Measurements from ENCODE around the gene IFRD2. TPM values are rescaled to one million over a fixed set of nuclear protein-coding genes. Genes with fewer than 3 reads are reported as not detected.

Gene IFRD2, protein sequence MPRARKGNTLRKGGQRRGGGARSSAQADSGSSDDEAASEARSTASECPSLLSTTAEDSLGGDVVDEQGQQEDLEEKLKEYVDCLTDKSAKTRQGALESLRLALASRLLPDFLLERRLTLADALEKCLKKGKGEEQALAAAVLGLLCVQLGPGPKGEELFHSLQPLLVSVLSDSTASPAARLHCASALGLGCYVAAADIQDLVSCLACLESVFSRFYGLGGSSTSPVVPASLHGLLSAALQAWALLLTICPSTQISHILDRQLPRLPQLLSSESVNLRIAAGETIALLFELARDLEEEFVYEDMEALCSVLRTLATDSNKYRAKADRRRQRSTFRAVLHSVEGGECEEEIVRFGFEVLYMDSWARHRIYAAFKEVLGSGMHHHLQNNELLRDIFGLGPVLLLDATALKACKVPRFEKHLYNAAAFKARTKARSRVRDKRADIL
- 100 to 1,000 TPM in 1 of 2 donors, 10 to 100 TPM in 1; 84.2 to 225 TPM for total RNA-seq

DNA sequence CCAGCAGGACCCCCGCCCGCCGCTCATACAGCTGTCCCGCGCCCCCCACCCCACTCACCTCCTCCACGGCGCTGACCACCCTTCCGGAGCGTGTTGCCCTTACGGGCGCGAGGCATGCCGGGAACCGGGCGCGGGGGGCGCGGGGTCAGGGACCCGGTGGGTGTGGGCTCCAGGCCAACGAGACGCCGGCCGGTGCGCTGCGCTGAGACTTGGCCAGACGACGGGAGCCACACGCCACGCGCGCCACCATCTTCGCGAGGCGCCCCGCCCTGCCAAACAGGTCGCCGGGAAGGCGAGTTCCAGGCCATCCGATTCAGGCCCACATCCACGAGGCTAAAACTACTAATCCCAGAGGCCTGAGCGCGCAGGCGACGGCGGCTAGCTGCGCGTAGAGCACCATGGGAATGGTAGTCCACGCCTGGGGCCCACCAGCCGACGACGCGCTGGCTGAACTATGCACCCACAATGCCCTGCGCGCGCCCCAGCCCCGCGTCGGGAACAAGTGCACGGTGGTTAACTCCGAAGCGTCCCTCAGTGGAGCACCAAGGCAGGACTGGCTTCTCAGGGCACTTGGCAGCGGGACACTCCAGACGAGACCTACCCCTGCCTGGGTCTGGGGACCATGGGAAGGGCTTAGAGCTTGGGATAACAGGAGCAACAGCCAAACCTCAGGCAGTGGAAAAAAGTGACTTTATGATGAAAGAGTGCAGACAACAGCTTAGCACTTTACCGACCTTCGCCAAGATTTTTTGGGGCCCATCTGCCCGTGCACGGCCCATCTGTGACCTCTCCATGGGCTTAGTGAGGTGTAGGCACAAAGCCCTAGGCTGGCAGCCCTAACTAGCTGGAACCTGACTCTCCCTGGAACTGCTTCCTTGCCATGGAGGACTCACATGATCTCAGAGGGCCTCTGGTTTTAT is at the start of gene IFRD2:
IFRD2 (minus strand) TSS at position 271 of the 920 bp plus-strand sequence; CDS start at position 116, 155 bp downstream.
- Mint-ChIP-seq H3K9me3 (no peaks in the 10 kb centered on the region), H3K27ac (peak within 1 kb of the TSS; percentile 70 to 92), H3K27me3 (no peaks in the 10 kb centered on the region), H3K4me3 (peak within 1 kb of the TSS; percentile 89), H3K4me1 (ENCODE audit: low read depth in 2 of 2) (peaks cover 12 to 17% of the 10 kb centered on the region in 2 donors), H3K36me3 (no peaks in the 10 kb centered on the region)
- DNase-seq (ENCODE audit: low spot score) (peak; percentile 97), ATAC-seq (peak; percentile 98 to 99)

DNA sequence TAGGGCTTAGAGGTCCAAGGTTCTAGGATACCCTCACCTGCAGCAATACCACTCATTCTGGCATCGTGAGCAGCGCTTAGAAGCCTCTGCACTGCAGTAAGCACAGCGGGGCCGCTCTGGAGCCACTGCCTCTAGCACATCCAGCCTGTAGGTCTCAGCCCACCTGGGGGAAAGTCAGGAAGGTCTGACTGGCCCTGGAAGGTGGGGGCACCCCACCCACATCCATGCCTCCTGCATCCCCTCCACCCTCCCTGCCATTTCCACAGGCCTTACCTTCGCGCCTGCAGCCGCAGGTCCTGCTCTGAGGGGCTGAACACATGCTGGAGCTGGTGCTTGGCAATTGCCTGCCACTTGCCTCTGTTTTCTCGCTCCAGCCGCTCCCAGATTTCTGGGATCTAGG is 49.3 kb upstream of the IFRD2 start:
- peaks cover 2% of the 10 kb centered on the region for H3K36me3 Mint-ChIP-seq

DNA sequence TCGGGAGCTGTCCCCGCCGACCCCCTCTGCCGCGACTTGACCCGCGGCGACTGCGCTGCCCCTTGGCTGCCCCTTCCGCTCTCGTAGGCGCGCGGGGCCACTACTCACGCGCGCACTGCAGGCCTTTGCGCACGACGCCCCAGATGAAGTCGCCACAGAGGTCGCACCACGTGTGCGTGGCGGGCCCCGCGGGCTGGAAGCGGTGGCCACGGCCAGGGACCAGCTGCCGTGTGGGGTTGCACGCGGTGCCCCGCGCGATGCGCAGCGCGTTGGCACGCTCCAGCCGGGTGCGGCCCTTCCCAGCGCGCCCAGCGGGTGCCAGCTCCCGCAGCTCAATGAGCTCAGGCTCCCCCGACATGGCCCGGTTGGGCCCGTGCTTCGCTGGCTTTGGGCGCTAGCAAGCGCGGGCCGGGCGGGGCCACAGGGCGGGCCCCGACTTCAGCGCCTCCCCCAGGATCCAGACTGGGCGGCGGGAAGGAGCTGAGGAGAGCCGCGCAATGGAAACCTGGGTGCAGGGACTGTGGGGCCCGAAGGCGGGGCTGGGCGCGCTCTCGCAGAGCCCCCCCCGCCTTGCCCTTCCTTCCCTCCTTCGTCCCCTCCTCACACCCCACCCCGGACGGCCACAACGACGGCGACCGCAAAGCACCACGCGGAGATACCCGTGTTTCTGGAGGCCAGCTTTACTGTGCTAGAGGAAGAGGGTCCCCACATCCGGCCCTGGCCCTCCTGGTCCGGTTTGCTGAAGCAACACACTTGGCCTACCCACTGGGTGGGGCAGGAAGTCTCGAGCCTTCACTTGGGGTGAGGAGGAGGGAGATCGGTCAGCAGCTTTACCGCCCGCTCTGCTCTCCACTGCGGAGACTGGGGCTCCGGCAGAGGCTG is 48.5 kb upstream of the IFRD2 start, which contains the start of gene RASSF1:
RASSF1 (minus strand) TSS at position 389 of the 882 bp plus-strand sequence; CDS start at position 358, 31 bp downstream.
- peak; percentile 58 to 64 for ATAC-seq
- Mint-ChIP-seq H3K4me1 (ENCODE audit: low read depth in 2 of 2) (peaks cover 41 to 59% of the 10 kb centered on the region in 2 donors), H3K9me3 (no peaks in the 10 kb centered on the region), H3K4me3 (peak within 1 kb of the TSS; percentile 97), H3K27me3 (no peaks in the 10 kb centered on the region), H3K36me3 (peaks cover 7% of the 10 kb centered on the region), H3K27ac (peak within 1 kb of the TSS; percentile 97)
- DNase-seq (ENCODE audit: low spot score): peak; percentile 90

More for the DNA sequence above, 49.3 kb upstream of the IFRD2 start:
- Mint-ChIP-seq H3K4me3 (peak overlapping the region; percentile 83), H3K27me3 (no peaks in the 10 kb centered on the region), H3K27ac (peak overlapping the region in 1 of 2 donors; percentile 97), H3K9me3 (no peaks in the 10 kb centered on the region), H3K4me1 (ENCODE audit: low read depth in 2 of 2) (peaks cover 38 to 55% of the 10 kb centered on the region in 2 donors)
- ATAC-seq (no peak), DNase-seq (ENCODE audit: low spot score) (no peak)

DNA sequence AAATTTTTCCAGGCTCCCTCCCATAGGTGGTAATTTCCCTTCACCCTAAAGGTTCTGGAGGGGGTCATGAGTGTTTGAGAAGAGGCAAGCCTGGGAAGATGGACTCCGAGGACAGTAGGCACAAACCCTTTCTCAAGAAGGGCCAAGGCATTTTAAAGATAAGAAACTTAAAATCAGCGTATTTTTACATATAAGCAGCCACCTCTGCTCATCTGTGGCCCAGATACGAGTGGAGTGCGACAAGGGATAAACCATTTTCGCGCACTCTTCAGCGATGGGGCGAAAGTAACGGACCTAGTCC is 47.9 kb upstream of the IFRD2 start:
- Mint-ChIP-seq H3K36me3 (peaks cover 7% of the 10 kb centered on the region), H3K9me3 (no peaks in the 10 kb centered on the region), H3K27me3 (no peaks in the 10 kb centered on the region), H3K4me3 (peak overlapping the region; percentile 97), H3K27ac (peak overlapping the region; percentile 97), H3K4me1 (ENCODE audit: low read depth in 2 of 2) (peaks cover 46 to 64% of the 10 kb centered on the region in 2 donors)
- DNase-seq (ENCODE audit: low spot score) (no peak), ATAC-seq (no peak)

DNA sequence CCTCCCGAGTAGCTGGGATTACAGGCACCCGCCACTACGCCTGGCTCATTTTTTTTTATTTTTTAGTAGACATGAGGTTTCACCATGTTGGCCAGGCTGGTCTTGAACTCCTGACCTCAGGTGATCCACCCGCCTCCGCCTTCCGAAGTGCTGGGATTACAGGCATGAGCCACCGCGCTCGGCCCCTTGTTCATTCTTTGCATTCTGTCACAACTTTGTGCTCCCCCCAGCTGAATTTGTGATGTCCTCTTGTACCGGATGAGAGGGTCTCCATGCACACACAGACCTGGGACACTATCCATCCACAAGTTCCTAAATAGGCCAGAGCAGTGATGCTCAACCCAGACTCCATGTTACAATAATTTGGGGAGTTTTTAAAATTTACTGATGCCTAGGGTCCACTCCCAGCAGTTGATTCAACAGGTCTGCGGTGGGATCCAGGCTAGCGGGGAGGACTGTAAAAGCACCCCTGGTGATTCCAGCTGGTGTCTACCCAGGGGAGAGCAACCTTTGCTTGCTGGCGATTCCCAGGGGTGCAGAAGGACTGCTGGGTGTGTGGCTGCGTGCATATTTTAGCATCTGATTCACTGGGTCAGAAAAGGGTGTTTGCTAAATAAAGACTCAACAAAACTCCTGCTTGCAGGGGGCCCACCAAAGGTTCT is 47.4 kb upstream of the IFRD2 start:
- ATAC-seq (no peak), DNase-seq (ENCODE audit: low spot score) (no peak)
- Mint-ChIP-seq H3K4me1 (ENCODE audit: low read depth in 2 of 2) (peaks cover 47 to 62% of the 10 kb centered on the region in 2 donors), H3K27me3 (no peaks in the 10 kb centered on the region), H3K9me3 (no peaks in the 10 kb centered on the region), H3K36me3 (peaks cover 7% of the 10 kb centered on the region), H3K27ac (peak overlapping the region; percentile 97), H3K4me3 (peak overlapping the region; percentile 97)

DNA sequence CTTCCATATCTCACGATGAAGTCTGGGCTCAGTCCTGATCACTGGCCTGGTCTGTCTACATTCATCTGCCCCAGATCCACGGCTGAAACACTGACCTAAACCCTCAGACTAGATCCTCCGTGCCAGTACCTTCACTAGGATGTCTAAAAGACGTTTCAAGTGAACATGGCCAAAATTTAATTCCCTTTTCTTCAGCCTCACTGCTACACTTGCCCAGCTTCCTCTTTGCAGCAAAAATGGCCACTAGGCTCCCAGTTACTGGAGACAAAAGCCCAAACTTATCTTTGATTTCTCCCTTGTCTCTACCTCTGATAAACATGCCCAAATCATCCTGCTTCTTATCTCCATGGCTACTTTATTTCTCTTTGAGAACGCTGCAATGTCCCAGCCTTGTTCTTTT is 46.7 kb upstream of the IFRD2 start:
- peaks cover 7% of the 10 kb centered on the region for H3K36me3 Mint-ChIP-seq
- peak overlapping the region; percentile 97 for H3K27ac Mint-ChIP-seq
- no peaks in the 10 kb centered on the region for H3K9me3 Mint-ChIP-seq
- ATAC-seq (no peak), DNase-seq (ENCODE audit: low spot score) (no peak)
- H3K4me3 Mint-ChIP-seq: peak overlapping the region; percentile 97
- peaks cover 54 to 67% of the 10 kb centered on the region in 2 donors for H3K4me1 Mint-ChIP-seq (ENCODE audit: low read depth in 2 of 2)
- H3K27me3 Mint-ChIP-seq: no peaks in the 10 kb centered on the region

DNA sequence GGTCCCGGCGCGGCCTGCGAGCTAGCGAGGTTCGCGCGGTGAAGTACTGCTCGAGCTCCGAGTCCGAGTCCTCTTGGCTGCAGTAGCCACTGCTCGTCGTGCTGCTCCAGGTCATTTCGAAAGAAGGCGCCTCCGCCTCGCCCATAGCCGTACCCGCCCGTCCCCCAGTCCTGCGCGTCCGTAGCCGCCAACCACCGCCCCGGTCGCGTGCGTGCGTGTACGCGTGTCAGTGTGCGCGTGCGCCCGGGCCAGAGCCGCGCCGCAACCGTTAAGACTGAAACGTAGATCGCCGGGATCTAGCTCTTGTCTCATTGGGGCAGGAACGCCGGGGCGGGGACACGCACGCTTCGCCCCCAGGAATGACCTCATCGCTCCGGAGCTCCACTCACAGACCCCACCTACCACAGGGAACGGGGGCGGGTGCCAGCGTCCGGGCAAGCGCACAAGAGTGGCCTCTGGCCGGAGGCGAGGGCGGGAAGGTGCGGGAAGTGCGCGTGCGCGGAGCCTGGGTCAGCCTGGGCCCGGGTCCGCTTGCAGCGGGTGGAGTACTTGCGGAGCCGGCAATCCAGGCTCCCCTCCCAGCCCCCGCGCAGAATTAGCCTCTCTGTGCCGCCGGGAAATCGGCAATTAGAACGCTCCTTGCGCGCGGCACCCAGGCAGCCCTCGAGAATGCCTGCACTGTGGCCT is 45.1 kb upstream of the IFRD2 start:
- DNase-seq (ENCODE audit: low spot score) (peak; percentile 99), ATAC-seq (peak; percentile 85 to 93)
- H3K36me3 Mint-ChIP-seq: peaks cover 7% of the 10 kb centered on the region
- peaks cover 59 to 67% of the 10 kb centered on the region in 2 donors for H3K4me1 Mint-ChIP-seq (ENCODE audit: low read depth in 2 of 2)
- no peaks in the 10 kb centered on the region for H3K27me3 Mint-ChIP-seq
- no peaks in the 10 kb centered on the region for H3K9me3 Mint-ChIP-seq
- peak overlapping the region; percentile 97 for H3K27ac Mint-ChIP-seq
- peak overlapping the region; percentile 97 for H3K4me3 Mint-ChIP-seq

DNA sequence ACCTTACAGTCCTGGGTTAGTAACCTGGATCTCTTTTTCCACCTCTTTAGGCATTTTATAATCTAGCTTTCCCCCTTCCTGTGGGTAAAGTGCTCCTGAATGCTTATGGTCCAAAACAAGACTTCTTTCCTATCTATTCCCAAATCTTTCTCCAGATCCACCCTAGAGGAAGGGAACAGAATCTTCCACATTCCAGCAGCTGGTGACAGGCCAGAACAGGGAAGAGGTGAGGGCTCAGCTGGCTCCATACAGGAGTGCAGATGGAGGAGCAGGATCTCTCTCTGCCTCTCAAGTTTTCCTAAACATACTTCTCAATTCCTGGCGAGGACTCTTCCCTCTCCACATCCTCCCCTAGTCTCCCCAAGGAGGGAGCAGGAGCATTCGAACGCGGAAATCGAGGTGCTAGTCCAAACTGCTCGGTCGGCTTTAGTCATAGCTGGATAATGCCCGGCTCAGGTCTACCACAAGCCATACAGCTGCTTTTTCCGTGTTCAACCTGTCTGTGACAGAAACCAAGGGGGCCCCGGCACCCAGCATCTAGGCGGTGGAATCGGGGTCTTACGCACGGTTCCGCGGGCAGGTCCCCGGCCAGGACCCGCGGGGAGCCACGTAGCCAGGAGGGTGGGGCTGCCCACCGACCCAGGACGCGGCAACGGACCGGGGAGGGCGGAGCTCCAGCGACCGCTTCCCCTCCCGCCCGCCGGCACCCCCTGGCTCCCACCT is 44.4 kb upstream of the IFRD2 start:
- DNase-seq (ENCODE audit: low spot score) (no peak), ATAC-seq (peak in 1 of 2 donors; percentile 45)

DNA sequence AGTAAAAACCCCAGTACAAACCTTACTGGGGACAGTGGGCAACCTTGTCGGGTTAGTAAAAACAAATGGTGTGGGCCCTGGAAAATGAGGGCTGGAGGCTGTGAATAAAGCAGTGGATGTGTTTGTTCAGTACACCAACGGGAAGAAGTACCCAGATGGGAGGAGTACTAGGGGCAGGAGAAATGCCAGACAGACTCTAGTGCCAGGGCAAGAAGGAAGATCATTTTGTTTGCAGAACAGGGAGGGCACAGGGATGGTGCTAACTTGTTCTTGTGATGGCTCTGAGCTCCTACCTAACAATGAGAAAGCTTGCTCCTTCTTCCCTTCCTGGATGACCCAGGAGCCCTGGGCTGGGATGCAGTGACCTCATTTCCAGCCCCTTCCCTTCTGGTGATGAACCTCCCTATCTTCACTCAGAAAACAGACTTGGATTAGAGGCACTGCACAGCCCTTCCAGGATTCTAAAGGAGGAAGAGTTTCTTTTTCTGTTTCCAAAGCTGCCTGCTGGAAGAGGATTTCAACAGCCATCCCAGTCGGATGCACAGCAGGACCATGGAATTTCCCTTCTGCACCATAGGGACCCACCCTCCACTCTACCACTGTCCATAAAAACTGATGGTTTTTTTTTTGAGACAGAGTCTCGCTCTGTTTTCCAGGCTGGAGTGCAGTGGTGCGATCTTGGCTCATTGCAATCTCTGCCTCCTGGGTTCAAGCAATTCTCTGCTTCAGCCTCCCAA is 42.3 kb upstream of the IFRD2 start:
- Mint-ChIP-seq H3K36me3 (peaks cover 7% of the 10 kb centered on the region), H3K4me3 (peak overlapping the region; percentile 97), H3K9me3 (no peaks in the 10 kb centered on the region), H3K27me3 (no peaks in the 10 kb centered on the region), H3K27ac (peak overlapping the region; percentile 97), H3K4me1 (ENCODE audit: low read depth in 2 of 2) (peaks cover 46 to 49% of the 10 kb centered on the region in 2 donors)
- no peak for ATAC-seq
- DNase-seq (ENCODE audit: low spot score): no peak

More for the DNA sequence above, 44.4 kb upstream of the IFRD2 start:
- Mint-ChIP-seq H3K36me3 (peaks cover 7% of the 10 kb centered on the region), H3K4me1 (ENCODE audit: low read depth in 2 of 2) (peaks cover 59 to 64% of the 10 kb centered on the region in 2 donors), H3K4me3 (peak overlapping the region; percentile 97), H3K27me3 (no peaks in the 10 kb centered on the region), H3K27ac (peak overlapping the region; percentile 97), H3K9me3 (no peaks in the 10 kb centered on the region)

DNA sequence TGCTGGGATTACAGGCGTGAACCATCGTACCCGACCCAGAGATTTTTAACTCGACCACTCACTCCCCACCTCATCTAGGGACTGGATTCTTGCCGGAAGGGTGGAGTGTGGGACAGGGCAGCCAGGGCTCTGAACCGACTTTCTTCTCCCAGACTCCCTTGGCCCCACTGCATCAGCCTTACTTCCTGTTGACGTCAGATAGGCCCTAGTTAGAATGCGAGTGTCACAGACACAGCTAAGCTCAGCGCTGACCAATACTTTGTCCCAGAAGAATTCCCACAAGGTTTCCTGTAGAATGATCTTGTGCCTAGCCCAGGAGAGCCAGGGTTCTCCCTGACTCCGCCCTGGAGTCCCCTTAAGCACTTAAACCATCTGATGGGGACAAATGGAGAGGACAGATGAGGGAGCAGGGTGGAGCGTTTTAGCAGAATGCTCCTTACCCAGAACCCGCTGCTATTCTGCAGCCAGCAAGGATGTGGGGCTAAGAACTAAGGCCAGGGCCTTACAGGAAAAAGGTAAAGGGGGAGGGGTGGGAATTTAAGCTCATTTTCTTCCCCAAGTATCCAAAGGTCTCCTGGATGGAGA is 41.6 kb upstream of the IFRD2 start:
- Mint-ChIP-seq H3K27me3 (no peaks in the 10 kb centered on the region), H3K27ac (peak overlapping the region; percentile 88 to 97), H3K9me3 (no peaks in the 10 kb centered on the region), H3K4me1 (ENCODE audit: low read depth in 2 of 2) (peaks cover 40 to 44% of the 10 kb centered on the region in 2 donors), H3K4me3 (peak overlapping the region; percentile 97), H3K36me3 (peaks cover 7% of the 10 kb centered on the region)
- DNase-seq (ENCODE audit: low spot score) (no peak), ATAC-seq (no peak)

DNA sequence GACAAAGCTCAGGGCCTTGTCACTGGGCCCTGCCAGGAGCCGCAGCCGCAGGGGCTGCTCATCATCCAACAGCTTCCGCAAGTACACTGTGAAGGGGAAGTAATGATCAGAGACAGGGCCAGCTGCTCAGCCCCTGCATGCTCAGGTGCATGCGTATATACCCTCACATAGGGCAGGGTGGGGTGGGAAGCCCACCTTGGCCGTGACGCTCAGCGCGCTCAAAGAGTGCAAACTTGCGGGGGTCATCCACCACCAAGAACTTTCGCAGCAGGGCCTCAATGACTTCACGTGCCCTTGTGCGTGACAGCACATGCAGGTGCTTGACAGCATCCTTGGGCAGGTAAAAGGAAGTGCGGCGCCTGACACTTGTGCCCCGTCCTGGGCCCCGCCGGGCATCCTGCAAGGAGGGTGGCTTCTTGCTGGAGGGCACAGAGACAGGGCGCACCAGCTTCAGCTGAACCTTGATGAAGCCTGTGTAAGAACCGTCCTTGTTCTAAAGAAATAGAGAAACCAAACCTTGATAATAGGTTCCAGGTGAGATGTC is 39.2 kb upstream of the IFRD2 start:
- DNase-seq (ENCODE audit: low spot score) (no peak), ATAC-seq (no peak)
- Mint-ChIP-seq H3K9me3 (no peaks in the 10 kb centered on the region), H3K27ac (no peak overlapping the region), H3K36me3 (peaks cover 4% of the 10 kb centered on the region), H3K27me3 (no peaks in the 10 kb centered on the region), H3K4me1 (ENCODE audit: low read depth in 2 of 2) (peaks cover 27 to 37% of the 10 kb centered on the region in 2 donors), H3K4me3 (no peak overlapping the region)
